Measurements from ENCODE around the gene CALD1.

DNA sequence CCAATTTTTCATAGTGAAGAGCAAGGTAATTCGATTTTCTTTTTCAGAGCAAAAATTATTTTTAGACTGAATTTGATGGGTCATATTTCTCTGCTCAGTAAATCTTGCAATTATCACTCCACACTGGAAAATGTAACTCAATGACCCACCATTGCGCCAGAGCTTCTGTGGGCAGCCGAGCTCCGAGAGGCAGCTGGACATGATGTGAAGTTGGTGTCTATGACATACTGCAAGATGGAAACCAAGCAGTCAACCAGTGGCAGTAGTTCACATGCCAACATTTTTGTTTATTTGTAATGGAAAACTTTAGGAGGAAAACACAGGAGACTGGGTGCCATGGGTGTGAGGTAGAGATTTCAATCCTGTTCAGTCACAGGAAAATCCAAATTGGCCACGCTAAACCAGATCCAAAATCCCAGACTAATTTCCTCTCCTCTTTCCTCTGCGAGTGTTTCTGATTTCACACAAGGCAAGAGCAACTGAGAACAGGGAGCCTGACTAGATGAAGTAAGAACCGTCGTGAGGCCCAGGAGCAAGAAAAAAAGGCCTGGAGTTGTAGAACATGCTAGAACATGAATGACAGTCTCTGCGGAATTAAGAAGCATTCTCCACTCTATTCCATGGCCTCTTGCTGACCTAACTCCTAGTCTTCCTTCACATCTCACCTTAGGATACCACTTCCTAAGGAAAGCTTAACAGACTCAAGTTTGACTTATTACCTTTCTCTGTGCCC lies 39.3 kb downstream of the CALD1 start:
- TF ChIP-seq POLR2AphosphoS5 (IDR thresholded peaks at IDR 0.05; ENCODE audit: low read depth, low read length) (no peak), POLR2A (IDR thresholded peaks at IDR 0.05; ENCODE audit: low read depth, low read length) (no peak)

Data from GM12891 (cell line).